ENCODE measurements around the gene SLC44A3. TPM values are rescaled to one million over a fixed set of nuclear protein-coding genes. Genes with fewer than 3 reads are reported as not detected.

The SLC44A3 gene
- polyA plus RNA-seq, 1 donor from 2014 or later, result not detected

GRCh38 chr1:94856868-94857267 is 36.7 kb downstream of the SLC44A3 start:
- no peak overlapping the region for H3K4me3 ChIP-seq (ENCODE audit: low read length)
- H3K9ac ChIP-seq (ENCODE audit: low read length), result no peak overlapping the region
- H2AFZ ChIP-seq (ENCODE audit: low read depth, low read length), result no peak overlapping the region
- no peaks in the 10 kb centered on the region for H3K27me3 ChIP-seq (ENCODE audit: insufficient read depth, low read depth, low read length)
- no peaks in the 10 kb centered on the region for H3F3A ChIP-seq (ENCODE audit: insufficient read depth, low read length, poor library complexity, severe bottlenecking)
- no peak for TF ChIP-seq CTCF (IDR thresholded peaks at IDR 0.05; ENCODE audit: poor library complexity, severe bottlenecking)
- no peak for TF ChIP-seq EP300 (conservative IDR thresholded peaks at IDR 0.05; ENCODE audit: poor library complexity, severe bottlenecking)
- no peak for TF ChIP-seq TAF1 (IDR thresholded peaks at IDR 0.05; ENCODE audit: low read depth)
- no peak for TF ChIP-seq REST (IDR thresholded peaks at IDR 0.05; ENCODE audit: borderline replicate concordance)
- TF ChIP-seq RAD21 (conservative IDR thresholded peaks at IDR 0.05), result no peak
- no peak for TF ChIP-seq POLR2AphosphoS5 (IDR thresholded peaks at IDR 0.05)
- TF ChIP-seq EZH2 (IDR thresholded peaks at IDR 0.05; ENCODE audit: borderline replicate concordance, insufficient read depth, low read length, poor library complexity, severe bottlenecking), result no peak
- no peak for TF ChIP-seq SMC3 (conservative IDR thresholded peaks at IDR 0.05; ENCODE audit: poor library complexity)
- no peak for TF ChIP-seq MXI1 (conservative IDR thresholded peaks at IDR 0.05; ENCODE audit: poor library complexity, severe bottlenecking)
- no peaks in the 10 kb centered on the region for H3K79me2 ChIP-seq (replicated peaks; ENCODE audit: insufficient read depth, low read length)
- no peaks in the 10 kb centered on the region for H4K20me1 ChIP-seq (ENCODE audit: insufficient read depth)
- H3K27ac ChIP-seq (ENCODE audit: low read length), result no peak overlapping the region
- no peak overlapping the region for H3K4me2 ChIP-seq (ENCODE audit: low read length)
- no peaks in the 10 kb centered on the region for H3K36me3 ChIP-seq (ENCODE audit: insufficient read depth, low read length)
- H3K9me2 ChIP-seq (ENCODE audit: insufficient read depth, low read length), result no peaks in the 10 kb centered on the region
- no peaks in the 10 kb centered on the region for H3K9me3 ChIP-seq (ENCODE audit: low read length)

- no peaks in the 10 kb centered on the region for H3K79me2 ChIP-seq (replicated peaks; ENCODE audit: insufficient read depth, low read length)
- no peak overlapping the region for H3K4me3 ChIP-seq (ENCODE audit: low read length)
- no peak overlapping the region for H2AFZ ChIP-seq (ENCODE audit: low read depth, low read length)
- H3K9me2 ChIP-seq (ENCODE audit: insufficient read depth, low read length), result no peaks in the 10 kb centered on the region
- H3K36me3 ChIP-seq (ENCODE audit: insufficient read depth, low read length), result no peaks in the 10 kb centered on the region
- H3K27ac ChIP-seq (ENCODE audit: low read length), result no peak overlapping the region
- no peak for TF ChIP-seq RAD21 (conservative IDR thresholded peaks at IDR 0.05)
- TF ChIP-seq SMC3 (conservative IDR thresholded peaks at IDR 0.05; ENCODE audit: poor library complexity), result no peak
- TF ChIP-seq EZH2 (IDR thresholded peaks at IDR 0.05; ENCODE audit: borderline replicate concordance, insufficient read depth, low read length, poor library complexity, severe bottlenecking), result no peak
- TF ChIP-seq POLR2AphosphoS5 (IDR thresholded peaks at IDR 0.05), result no peak
- TF ChIP-seq CTCF (IDR thresholded peaks at IDR 0.05; ENCODE audit: poor library complexity, severe bottlenecking), result no peak
- TF ChIP-seq TAF1 (IDR thresholded peaks at IDR 0.05; ENCODE audit: low read depth), result no peak
- no peak for TF ChIP-seq MXI1 (conservative IDR thresholded peaks at IDR 0.05; ENCODE audit: poor library complexity, severe bottlenecking)
- no peak for TF ChIP-seq EP300 (conservative IDR thresholded peaks at IDR 0.05; ENCODE audit: poor library complexity, severe bottlenecking)
- TF ChIP-seq REST (IDR thresholded peaks at IDR 0.05; ENCODE audit: borderline replicate concordance), result no peak
- no peaks in the 10 kb centered on the region for H3K9me3 ChIP-seq (ENCODE audit: low read length)
- no peak overlapping the region for H3K9ac ChIP-seq (ENCODE audit: low read length)
- no peaks in the 10 kb centered on the region for H3K27me3 ChIP-seq (ENCODE audit: insufficient read depth, low read depth, low read length)
- H4K20me1 ChIP-seq (ENCODE audit: insufficient read depth), result no peaks in the 10 kb centered on the region
- H3F3A ChIP-seq (ENCODE audit: insufficient read depth, low read length, poor library complexity, severe bottlenecking), result no peaks in the 10 kb centered on the region
- H3K4me2 ChIP-seq (ENCODE audit: low read length), result no peak overlapping the region
Observed at GRCh38 chr1:94858276-94858675, 38.1 kb downstream of the SLC44A3 start.
